D721Med (cell line): ENCODE results near the gene SLC25A21.

Experiments used
- DNase-seq: peaks from one replicate; pipeline ENCODE4 v3.0.0; 2011; ENCODE audit warnings: low spot score; ENCODE audit not compliant: insufficient read length
- FAIRE-seq: peaks from 2 replicates; lab custom pipeline; 2011; peaks lifted over from hg19 to GRCh38; lab: Jason Lieb, UNC
- CTCF ChIP-seq: IDR thresholded peaks from 2 replicates; pipeline ENCODE4 v1.5.1; 2012; ENCODE audit warnings: mild to moderate bottlenecking, control low read depth; ENCODE audit not compliant: insufficient read depth; ENCODE audit errors: missing control alignments

The SLC25A21 gene

DNA sequence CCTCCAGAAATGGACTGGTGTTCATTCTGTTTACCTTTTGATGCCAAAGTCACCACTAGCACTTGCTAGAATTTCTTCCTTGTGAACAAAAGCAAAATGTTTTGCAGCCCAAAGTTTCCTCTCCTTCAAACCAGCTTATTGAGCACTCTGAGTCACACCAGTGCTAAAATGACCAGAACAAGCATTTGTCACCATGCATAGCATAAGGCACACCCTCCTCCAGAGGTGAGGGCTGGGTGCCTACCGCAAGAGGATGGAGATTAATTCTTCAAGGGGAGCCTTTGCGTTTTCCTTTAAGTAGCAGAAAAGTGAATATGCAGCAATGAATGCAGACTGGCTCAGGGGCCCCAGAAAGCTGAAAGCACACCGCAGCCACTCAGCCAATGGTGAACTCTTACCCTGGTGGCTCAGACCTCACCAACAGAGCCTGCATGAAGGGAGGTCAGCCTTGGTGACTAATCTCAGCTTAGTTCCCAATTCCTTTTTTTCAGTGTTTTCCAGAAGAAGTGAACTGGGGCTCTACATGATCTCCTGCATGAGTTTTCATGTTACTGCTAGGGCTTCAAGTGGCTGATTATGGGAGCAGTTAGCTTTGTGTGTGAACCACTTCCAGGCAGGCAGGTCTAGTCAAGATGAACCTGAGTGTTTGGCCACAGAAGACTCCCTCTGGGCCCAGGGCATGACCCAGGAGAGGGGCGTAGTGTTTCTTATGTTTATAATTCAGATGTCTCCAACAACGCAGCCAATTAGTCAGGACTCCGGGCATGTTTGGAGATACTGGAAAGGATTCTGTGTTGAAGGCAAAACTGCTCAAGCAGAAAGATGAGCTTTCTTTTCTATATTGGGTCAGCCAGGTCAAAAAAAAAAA, 414.4 kb downstream of the SLC25A21 start:
- DNase-seq (no peak), FAIRE-seq (no peak)
- no peak for TF ChIP-seq CTCF

DNA sequence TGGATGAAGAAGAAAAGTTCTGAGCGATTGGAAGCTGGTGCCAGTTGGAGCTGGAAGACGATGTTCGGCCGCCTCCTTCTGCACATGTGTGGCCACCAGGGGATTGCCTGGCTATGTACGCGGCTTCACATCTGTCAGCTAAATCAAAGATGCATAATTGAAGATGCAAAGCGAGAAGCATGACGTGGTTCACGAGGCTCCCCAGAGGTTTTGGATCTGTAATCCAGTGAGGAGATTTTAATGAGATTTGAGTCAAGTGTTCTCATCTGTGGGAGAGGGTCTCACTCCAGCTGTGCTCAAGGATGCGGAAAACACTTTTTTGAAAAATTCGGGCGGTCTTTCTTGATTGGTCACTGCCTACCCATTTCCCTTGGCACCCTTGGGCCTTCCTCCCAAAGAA, 416.2 kb downstream of the SLC25A21 start:
- FAIRE-seq (no peak), DNase-seq (no peak)
- no peak for TF ChIP-seq CTCF

DNA sequence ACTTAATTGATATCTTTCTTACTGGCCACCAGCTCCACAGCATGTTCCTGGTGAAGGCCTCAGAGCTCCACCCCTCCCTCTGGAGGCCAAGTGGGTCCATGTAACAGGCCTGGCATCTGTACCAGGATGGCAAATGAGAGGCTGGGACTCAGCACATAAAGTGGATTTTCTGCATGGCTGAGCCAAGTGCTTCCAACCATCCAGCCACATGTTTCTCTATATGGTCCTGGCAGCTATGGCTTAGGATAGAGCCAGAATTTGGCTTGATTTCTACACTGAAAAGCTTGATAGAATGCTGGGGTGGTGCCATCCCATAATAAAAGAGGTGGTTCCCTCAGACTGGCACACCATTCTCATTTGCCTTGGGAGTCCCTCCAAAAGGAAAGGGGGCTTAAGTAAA, 416.6 kb downstream of the SLC25A21 start:
- no peak for TF ChIP-seq CTCF
- DNase-seq (no peak), FAIRE-seq (no peak)

DNA sequence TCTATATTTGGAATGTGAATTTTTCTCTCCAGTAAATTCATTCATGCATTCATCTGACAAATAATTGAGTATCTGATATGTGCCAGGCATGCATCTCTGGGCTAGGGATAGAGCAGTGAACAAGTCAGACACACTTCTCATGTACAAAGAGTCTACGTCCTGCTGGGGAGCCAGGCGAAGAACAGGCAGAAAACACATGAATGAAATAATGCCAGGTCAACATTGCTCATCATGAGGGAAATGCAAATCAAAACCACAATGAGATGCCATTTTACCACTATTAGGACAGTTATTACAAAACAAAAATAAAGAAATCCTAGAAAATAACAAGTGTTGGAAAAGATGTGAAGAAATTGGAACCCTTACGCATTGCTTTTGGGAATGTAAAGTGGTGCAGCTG, 420.5 kb downstream of the SLC25A21 start:
- FAIRE-seq, result no peak
- no peak for DNase-seq
- no peak for TF ChIP-seq CTCF

GRCh38 chr14:36751106-36751505, 421.3 kb downstream of the SLC25A21 start:
- FAIRE-seq (no peak), DNase-seq (no peak)
- TF ChIP-seq CTCF, result no peak

DNA sequence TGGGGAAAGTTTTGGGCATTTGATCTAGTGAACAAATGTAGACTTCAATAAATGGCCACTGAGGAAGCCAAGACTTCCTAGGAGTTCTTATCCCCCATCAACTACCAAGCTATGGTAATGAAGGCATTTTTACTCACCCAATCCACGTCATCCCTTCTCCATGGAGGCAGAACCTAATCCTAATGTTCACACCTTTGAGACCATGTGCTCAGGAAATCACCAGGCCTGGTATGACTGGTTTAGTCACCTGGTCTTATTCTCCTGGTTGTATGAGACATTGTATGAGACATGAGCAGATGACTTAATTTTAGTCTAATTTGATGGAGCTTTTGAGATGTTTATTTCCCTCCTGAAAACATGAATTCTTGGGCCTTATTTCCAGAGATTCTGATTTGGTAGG, 422.2 kb downstream of the SLC25A21 start:
- no peak for TF ChIP-seq CTCF
- DNase-seq (no peak), FAIRE-seq (no peak)

DNA sequence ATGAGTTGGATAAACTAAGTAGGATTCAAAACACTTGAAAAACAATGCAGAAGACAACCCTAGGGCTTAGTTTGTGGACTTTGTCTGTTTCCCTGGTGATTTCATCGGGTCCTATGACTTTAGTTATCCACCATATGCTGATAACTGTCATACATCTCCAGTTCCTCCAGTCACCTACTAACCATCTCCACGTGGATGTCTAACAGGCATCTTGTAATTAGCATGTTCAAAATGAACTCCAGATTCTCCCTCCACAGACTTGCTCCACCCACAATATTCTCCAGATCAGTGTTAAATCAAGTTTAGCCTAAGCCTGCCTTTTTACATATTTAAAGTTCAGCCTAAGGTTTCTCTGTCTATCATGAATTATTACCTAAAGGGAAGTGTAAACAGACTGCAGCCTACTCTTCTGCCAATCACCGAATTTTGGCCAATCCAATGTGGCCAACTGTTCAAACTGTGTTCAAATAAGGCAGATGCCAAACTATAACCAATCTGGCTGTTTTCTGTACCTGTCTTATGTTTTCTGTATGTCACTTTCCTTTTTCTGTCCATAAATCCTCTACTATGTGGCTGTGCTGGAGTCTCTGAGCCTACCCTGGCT, 423.7 kb downstream of the SLC25A21 start:
- FAIRE-seq, result no peak
- no peak for TF ChIP-seq CTCF
- DNase-seq, result no peak
